TTC549 (cell line): ENCODE data around the gene VPS13C.
A peak's percentile ranks its signal among the peaks of the same experiment; 100 is the strongest.

ENCODE experiments used
- FAIRE-seq: peaks from 2 replicates; lab custom pipeline; 2012; peaks lifted over from hg19 to GRCh38; lab: Jason Lieb, UNC

Gene VPS13C

GRCh38 chr15:62060113-62060895, at the start of gene VPS13C:
Gene VPS13C (minus strand): TSS chr15:62060447. CDS start chr15:62060374, 73 bp downstream.
- no peak for FAIRE-seq

- FAIRE-seq: no peak
Measured at GRCh38 chr15:62109437-62109836, 49.2 kb upstream of the VPS13C start.

- FAIRE-seq: no peak
Measured at GRCh38 chr15:62108411-62108810, 48.2 kb upstream of the VPS13C start.

GRCh38 chr15:62107571-62108121, 47.4 kb upstream of the VPS13C start:
- no peak for FAIRE-seq

- FAIRE-seq: no peak
Measured at GRCh38 chr15:62106096-62106495, 45.8 kb upstream of the VPS13C start.

GRCh38 chr15:62105266-62105665, 45.0 kb upstream of the VPS13C start:
- FAIRE-seq: no peak

- FAIRE-seq: no peak
Measured at GRCh38 chr15:62104846-62105245, 44.6 kb upstream of the VPS13C start.

GRCh38 chr15:62104401-62104800, 44.2 kb upstream of the VPS13C start:
- no peak for FAIRE-seq

- no peak for FAIRE-seq
Measured at GRCh38 chr15:62103431-62103830, 43.2 kb upstream of the VPS13C start.

- FAIRE-seq: no peak
Measured at GRCh38 chr15:62099094-62099601, 38.9 kb upstream of the VPS13C start.

GRCh38 chr15:62094388-62094787, 34.1 kb upstream of the VPS13C start:
- no peak for FAIRE-seq

- no peak for FAIRE-seq
Measured at GRCh38 chr15:62093809-62094208, 33.6 kb upstream of the VPS13C start.

GRCh38 chr15:62090988-62091387, 30.7 kb upstream of the VPS13C start:
- no peak for FAIRE-seq

GRCh38 chr15:62089616-62090015, 29.4 kb upstream of the VPS13C start:
- no peak for FAIRE-seq

GRCh38 chr15:62088353-62088693, 28.1 kb upstream of the VPS13C start:
- no peak for FAIRE-seq

GRCh38 chr15:62087671-62088352, 27.6 kb upstream of the VPS13C start:
- no peak for FAIRE-seq

GRCh38 chr15:62085740-62086139, 25.5 kb upstream of the VPS13C start:
- no peak for FAIRE-seq

GRCh38 chr15:62083194-62084154, 23.2 kb upstream of the VPS13C start:
- FAIRE-seq: no peak

GRCh38 chr15:62079594-62079993, 19.3 kb upstream of the VPS13C start:
- no peak for FAIRE-seq

- FAIRE-seq: no peak
Measured at GRCh38 chr15:62075595-62076277, 15.5 kb upstream of the VPS13C start.

GRCh38 chr15:62071711-62072308, 11.6 kb upstream of the VPS13C start:
- FAIRE-seq: peak; percentile 82
